Activated CD4-positive, alpha-beta T cell treated with anti-CD3 and anti-CD28 coated beads, Interleukin-2, amount 50 U/mL, for 16 hours (primary cell): ENCODE measurements around the gene NDRG4.
A peak's percentile ranks its signal among the peaks of the same experiment; 100 is the strongest.

Experiments
- DNase-seq: peaks from one replicate; pipeline ENCODE4 v3.0.0-alpha.2; 2020

The NDRG4 gene

DNA sequence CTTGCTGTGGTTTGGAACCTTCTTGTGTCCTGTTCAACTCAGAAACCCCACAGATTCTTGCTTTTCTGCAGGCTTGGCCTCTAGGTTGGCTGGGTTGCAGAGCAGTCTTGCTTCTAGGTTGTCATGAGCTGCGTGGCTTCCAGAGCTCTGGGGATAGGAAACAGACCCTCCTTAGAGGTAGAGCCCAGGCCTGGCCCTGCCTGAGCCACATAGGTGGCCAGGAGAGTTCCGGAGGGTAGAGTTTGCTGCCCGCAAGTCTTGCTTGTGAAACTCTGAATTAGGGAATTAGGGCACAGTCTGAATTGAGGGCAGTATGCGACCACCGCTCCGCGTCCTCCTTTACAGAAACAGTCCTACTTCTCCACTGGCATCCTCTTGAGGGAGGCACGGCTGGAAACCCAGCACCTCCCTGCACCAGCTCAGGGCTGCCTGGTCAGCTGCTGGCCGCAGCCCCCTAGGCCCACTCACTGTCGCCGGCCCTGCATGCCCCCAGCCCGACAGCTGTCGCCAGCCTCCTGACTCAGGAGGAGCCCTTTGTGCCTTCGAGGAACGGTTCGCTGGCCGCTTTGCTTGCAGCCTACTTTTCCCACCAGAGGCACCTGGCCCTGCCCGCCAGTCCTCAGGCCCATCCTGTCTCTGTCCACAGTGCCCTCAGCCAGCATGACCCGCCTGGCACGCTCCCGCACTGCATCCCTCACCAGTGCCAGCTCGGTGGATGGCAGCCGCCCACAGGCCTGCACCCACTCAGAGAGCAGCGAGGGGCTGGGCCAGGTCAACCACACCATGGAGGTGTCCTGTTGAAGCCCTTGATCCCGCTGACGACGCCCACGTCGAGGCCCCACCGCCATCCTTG, 11.1 kb downstream of the NDRG4 start:
- DNase-seq: no peak

GRCh38 chr16:58511933-58512815, 12.2 kb downstream of the NDRG4 start:
- DNase-seq: peak; percentile 85

DNA sequence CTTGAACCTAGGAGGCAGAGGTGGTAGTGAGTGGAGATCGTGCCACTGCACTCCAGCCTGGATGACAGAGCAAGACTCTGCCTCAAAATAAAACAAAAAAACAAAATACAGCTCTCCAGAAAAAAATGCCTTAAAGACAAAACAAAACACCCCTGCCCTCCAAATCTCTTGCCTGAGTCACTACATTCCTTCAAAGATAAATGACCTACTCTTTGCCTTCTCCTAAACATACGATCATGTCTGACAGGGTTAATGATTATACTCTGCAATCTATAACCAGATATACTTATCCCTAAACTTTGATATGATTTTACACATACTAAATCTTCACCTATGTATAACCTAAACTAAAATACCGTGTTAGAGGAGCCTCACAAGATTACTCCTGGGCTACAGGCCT, 13.9 kb downstream of the NDRG4 start:
- DNase-seq: no peak

DNA sequence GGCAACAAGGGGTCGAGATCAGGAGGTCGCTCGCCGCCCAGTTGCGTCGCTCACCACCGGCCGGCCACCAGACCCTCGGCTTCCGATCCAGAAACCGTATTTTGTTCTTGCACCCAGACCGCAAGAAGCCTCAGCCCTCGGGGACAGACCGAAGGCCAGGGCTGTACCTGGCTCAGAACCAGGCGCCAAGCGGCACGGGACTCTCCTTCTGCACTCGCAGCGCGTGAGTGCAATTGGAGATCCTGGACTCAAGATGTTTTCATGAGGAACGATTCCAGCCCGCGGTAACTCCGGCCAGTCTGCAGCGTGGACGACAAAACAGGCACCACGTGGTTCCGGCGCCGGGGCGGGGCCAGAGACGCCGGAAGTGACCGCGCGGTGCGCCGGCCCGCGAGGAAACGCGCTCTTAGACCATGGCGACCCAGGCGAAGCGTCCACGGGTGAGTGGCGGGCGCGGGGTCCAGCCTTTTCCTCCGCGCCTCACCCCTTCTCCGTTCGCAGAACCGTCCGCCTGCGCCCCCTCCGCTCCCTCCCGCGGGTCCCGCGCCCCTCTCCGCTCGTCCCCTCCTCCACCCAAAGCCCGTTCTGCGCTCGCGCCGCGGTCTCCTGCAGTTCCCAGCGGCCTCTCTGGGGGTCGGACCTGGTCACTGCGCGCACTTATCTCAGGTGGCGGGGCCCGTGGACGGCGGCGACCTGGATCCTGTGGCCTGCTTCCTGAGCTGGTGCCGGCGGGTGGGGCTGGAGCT, 15.4 kb downstream of the NDRG4 start, which contains the start of gene SETD6:
SETD6 (plus strand) TSS at position 393 of the 746 bp plus-strand sequence; CDS start at position 414, 21 bp downstream.
- peak; percentile 81 for DNase-seq

DNA sequence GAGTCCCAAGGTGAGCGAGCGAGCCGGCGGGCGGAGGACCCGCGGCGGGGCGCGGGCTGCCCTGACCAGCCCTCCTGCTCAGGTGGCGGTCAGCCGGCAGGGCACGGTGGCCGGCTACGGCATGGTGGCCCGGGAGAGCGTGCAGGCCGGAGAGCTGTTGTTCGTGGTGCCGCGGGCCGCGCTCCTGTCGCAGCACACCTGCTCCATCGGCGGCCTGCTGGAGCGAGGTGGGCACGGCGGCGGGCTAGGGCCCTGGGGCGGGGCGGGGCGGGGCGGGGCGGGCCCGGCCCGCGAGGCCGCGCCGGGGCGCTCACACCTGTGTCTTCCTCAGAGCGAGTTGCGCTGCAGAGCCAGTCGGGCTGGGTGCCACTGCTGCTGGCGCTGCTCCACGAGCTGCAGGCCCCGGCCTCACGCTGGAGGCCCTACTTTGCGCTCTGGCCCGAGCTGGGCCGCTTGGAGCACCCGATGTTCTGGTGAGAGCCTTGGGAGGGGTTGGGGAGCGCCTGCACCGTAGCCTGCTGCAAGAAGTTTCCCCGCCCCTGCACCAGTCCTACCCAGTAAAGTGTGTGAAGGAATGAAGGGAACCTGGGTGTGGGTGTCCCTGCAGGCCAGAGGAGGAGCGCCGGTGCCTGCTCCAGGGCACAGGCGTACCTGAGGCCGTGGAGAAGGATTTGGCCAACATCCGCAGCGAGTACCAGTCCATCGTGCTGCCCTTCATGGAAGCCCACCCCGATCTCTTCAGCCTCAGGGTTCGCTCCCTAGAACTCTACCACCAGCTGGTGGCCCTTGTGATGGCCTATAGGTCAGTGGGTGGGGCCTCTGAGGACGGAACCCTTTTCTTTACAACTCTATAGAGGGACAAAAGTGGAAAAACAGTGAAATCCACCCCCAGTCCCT, 16.2 kb downstream of the NDRG4 start:
- DNase-seq: peak; percentile 51

DNA sequence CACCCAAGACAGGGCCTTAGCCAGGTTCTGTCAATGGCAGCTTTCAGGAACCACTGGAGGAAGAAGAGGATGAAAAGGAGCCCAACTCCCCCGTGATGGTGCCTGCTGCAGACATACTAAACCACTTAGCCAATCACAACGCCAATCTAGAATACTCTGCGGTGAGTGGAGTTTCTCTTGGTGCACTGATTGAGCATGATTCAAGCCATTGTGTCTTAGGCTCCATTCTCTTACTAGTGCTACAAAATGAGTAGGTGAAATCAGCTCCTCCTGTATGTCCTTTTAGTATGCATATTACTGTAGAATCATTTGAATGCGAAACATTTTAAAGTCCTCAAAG, 16.8 kb downstream of the NDRG4 start:
- no peak for DNase-seq

DNA sequence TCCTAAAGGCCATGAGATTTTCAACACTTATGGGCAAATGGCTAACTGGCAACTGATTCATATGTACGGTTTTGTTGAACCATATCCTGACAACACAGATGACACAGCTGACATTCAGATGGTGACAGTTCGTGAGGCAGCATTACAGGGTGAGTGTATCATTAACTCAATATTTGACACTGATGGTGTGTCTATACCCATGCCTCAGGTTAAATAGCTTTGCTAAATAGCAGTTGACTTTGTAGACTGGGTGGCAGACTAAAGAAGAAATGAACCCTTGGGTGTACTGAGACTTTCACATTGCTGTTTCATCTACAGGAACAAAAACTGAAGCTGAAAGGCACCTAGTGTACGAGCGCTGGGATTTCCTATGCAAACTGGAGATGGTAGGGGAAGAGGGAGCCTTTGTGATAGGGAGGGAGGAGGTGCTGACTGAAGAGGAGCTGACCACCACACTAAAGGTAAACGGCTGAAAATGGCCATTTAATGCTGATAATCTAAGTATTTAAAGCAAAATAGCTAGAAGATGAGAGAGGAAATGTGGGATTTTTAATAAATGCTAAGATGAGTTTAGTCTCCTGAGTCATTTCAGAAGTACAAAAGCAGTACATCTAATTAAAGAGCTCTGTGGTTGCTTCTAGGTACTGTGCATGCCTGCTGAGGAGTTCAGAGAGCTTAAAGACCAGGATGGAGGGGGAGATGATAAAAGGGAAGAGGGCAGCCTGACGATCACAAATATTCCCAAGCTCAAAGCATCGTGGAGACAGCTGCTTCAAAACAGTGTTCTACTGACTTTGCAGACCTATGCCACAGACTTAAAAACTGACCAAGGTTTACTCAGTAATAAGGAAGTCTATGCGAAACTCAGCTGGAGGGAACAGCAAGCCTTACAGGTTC, 18.4 kb downstream of the NDRG4 start:
- peak; percentile 36 for DNase-seq

DNA sequence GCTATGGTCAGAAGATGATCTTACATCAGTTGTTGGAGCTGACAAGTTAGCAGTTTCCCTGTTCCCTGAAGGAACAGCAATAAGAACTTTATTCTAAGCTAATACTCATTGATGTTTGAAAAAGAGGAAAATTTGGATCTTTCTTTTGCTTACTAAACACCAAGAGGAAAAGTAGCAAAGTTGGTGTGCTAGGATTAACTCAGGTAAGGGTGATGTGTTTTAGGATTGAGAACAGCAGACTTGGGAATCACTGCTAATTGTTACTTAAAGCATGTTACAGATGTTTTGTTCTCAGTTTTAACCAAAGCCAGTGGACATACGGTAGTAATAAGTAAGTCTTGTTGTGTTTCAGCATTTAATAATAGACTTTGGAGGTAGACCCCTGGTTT, 19.0 kb downstream of the NDRG4 start:
- no peak for DNase-seq

- no peak for DNase-seq
Measured at GRCh38 chr16:58519707-58520106, 19.8 kb downstream of the NDRG4 start.

DNA sequence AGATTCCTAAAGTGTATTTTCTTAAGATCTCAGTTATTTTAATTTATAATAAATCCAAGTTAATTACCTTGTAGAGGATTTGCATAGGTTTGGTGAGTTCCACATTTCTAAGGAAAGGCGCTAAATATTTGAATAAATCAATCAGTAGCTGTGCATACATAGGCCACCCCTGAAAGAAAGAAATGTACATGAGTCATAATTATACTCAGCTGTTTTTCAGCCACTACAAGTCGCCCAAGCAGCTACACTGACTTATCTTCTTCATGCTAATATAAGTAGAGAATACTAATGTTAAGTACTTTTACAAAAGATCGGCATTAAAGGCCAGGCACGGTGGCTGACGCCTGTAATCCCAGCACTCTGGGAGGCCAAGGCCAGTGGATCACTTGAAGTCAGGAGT, 30.2 kb downstream of the NDRG4 start:
- no peak for DNase-seq

DNA sequence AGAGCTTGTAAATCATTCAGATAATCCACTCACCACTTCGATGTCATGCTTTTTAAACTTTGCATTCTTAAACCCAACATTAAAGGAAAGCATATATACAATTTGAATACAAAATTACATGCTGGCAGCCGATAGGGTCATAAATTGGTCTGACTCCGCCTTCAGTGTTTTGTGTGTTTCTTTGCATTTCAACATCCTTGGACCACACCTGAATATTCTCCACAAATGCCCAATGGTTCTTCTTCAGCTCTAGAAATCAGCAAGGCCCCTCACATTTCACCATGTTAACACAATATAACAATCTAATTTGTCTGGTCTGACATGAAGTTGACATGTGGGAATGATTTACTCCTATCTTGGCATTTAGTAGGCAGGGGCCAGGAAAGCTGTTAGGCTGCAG, 32.5 kb downstream of the NDRG4 start:
- no peak for DNase-seq

DNA sequence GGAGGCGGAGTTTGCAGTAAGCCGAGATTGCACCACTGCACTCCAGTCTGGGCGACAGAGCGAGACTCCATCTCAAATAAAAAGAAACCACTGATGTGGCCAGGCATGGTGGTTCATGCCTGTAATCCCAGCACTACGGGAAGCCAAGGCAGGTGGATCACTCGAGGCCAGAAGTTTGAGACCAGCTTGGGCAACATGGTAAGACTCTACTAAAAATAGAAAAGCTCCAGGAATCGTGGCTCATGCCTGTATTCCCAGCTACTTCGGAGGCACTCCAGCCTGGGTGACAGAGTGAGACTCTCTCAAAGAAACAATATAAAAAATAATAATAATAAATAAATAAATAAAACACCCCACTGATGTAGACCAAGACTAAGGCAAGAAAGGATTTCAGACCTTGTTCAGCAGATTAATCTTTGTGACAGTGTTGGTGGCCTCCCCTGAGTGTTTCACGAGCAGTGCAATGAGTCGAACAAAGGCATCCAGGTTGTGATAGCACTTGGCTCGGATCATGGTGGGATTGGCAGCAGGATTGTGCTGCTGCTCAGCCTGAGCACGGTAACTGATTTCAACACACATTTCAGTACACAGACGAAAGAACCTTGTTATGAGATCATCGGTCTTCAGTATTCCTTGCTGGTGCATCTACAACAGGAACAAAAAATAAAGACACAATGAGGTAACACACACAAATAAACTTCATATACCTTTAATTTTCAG, 34.0 kb downstream of the NDRG4 start:
- no peak for DNase-seq

DNA sequence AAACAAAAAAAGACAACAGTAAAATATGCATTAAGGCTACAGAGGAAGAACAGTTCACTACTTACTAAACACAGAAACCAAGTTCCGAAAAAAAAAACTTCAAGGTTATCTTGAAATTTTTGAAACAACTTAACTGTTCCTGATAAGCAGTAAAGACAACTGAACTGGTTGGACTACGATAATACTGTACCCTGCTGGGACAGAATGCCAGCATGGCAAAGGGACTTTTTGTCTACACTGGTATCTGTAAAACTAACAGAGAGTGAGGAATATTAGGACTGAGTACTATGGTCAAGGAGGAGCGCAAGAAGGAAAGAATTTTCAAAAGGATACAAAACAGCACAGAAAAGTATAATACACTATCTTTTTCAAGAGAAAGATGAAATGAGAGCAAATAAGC, 35.2 kb downstream of the NDRG4 start:
- DNase-seq: no peak

DNA sequence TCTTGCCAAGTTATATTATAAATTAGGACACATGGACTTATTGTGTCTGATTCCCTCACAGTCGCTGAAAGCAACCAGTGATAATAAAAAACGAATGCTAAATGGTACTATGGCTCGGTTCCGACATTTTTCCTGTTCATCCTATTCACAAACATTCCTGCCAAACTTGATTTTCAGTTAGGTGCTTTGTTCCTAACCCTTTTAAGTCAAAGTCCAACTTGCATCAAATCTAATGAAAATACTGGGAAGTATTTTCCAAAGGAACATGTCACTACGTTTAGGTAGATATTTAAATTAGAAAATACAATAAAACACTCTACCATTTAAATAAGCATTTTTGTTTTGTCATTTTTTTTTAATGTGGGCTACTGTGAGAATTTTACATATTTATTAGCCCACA, 36.3 kb downstream of the NDRG4 start:
- DNase-seq: no peak

DNA sequence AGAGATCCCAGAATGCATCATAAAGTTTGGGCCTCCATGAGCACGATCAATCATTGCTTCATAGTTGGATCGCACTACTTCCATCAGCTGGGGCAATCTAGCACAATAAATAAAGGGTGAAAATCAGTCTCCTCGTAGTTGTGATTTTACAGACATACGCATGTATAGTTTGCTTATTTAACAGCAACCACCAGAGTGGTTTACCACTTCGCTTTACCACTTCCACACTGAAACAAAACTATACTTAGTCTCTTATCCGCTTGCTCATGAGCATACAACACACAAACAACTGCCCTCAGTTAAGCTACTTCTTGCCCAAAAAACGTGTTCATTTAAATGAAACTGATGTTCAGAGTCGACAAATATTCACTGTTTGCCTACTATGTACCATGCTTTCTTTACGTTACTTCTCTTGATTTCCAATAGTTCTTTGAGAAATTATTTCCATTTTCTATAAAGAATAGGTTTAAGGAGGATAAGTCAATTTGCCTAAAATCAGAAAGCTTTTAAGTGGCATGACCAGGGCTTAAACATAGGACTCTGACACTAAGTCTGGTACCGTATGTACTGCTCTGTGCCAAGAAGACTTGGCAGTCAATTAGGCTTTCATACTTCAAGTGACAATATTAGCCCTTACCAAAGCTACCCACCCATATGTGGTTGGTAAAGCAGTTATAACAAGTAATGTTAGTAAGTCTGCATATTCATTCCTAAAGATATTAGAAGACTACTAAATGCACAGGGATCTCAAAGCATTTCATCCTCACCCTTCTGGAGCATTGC, 37.4 kb downstream of the NDRG4 start:
- peak; percentile 3 for DNase-seq

- DNase-seq: no peak
Measured at GRCh38 chr16:58541711-58542110, 41.8 kb downstream of the NDRG4 start.

DNA sequence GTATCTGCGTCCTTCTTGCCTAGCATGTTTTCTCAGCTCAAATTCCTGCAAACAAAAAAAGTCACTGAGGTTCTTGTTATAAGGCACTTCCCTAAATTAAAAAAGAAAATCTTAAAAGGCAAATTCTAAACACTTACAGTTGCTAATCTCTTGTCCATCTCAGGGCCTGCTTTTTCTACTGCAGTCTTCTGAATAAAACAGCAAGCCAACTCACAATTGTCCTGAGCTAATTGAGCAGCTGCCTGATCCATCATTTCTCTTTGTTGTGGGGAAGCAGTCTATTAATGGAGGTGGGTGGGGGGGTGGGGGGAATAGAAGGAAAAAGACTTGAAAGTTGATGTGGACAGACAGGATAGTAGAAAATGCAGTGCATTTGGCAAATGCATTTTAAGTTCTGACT, 42.3 kb downstream of the NDRG4 start:
- no peak for DNase-seq

DNA sequence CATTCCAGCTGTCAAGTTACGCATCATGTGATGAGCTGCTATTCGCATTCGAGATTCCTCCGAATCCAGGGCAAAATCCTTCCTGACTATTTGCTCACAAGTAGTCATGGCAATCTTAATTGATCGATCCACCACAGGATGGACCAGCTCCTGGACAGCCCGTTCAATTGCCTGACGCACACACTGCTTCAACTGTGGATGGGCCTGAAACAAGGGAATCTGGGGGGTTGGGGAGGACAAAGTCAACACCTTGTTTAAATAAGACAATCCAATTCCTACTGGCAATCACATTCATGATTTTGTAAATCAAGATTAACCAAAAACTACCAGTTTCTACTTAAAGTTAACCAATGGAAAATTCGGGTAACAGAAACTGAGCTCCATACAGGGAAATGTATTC, 43.7 kb downstream of the NDRG4 start:
- DNase-seq: no peak

DNA sequence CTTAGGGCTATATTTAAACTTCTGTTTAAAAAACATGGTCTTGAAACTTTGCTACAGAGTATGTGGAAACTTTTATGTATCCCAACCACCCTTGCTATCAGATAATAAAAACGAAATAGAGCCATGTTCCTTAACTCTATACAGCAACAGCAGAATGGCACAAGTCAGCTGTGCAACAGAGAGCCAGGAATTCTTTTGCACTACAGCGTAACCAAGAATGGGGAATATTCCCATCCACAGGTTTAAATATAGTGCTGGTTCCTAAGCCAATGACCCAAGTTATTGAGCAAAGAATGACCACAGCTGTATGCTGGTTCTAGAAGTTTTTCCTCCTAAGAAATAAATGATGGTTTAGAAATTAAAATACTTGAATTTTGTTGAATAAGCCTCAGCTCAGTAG, 48.4 kb downstream of the NDRG4 start:
- DNase-seq: no peak

DNA sequence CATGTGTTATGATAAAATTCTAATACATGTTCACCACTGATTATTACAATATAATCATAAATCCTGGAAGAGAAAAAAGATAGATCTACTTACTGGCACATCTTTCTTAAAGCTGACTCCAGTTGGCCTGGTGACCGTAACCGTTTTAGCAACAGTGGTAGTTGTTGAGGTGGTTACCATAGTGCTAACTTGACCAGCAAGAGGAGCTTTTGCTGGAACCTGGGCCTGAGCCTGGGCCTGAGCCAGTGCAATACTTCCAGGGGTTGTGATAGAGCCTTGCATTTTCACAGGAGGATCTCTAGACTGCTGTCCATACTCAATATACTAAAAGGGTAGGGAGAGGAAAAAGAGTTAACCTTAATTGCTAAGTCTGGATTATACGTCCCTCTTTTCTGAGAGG, 51.6 kb downstream of the NDRG4 start:
- no peak for DNase-seq
